GM23338 (cell line): ENCODE measurements around the gene MAPK6.

Experiments
- EZH2 ChIP-seq: fragments of 200-600 bp; sonication (generic); IDR thresholded peaks from one replicate; pipeline ENCODE4 v1.8.0; 2017; ENCODE audit warnings: antibody characterized with exemption, mild to moderate bottlenecking, low read depth; ENCODE audit not compliant: unreplicated experiment
- POLR2AphosphoS5 ChIP-seq: IDR thresholded peaks from 2 replicates; pipeline ENCODE4 v1.6.1; 2016; ENCODE audit warnings: antibody characterized with exemption, low read depth
- ZNF114 ChIP-seq: fragments of 250-450 bp; sonication (Bioruptor Pico); IDR thresholded peaks from 2 replicates; pipeline ENCODE4 v1.5.0; 2020; ENCODE audit warnings: mild to moderate bottlenecking, moderate library complexity
- TF ChIP-seq, protein P1 (sequence below), 2 experiments: fragments of 200-600 bp in 1 of 2; sonication (generic) in 1 of 2; conservative IDR thresholded peaks; 2 replicates each; pipeline versions ENCODE4 v1.5.1 to v1.6.1; 2016 to 2017; ENCODE audit warnings: antibody characterized with exemption in 2 of 2, low read depth in 2 of 2, mild to moderate bottlenecking in 2 of 2, moderate library complexity in 1 of 2
- TF ChIP-seq, protein P2 (sequence below): IDR thresholded peaks from one replicate; pipeline ENCODE4 v1.6.1; 2018; ENCODE audit warnings: antibody characterized with exemption; ENCODE audit not compliant: unreplicated experiment

DNA sequence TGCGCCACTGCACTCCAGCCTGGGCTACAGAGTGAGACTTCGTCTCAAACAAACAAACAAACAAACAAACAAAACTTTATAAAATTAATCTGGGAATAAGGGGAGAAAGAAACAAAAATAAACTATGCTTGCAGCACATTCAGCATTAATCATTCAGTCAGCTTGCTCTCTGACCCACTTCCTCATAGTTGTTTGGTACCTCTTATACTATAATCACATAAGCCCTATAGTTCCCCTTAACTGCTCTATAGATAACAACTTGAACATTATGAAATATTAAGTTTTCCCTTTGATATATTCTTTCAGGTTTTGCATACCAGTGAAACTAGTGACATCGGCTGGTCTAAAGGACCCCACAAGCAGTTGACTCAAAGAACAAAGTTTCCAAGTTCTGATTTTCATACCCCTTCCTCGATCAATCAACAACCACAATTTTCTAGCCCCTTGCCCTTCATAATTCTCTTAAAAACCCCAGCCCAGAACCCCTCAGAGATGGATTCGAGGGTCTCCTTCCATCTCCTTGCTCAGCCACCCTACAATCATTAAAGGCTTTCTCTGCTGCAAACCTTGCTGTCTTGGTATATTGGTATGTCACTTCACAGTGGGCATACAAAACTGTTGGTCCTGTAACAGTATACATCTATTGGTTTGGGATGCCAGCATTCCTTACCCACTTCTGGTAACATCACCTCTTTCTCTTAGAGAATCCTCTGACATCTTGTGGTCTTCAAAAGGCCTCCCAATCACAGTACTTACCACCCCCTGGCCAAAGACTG, 67.2 kb downstream of the MAPK6 start:
- TF ChIP-seq, protein P1, sequence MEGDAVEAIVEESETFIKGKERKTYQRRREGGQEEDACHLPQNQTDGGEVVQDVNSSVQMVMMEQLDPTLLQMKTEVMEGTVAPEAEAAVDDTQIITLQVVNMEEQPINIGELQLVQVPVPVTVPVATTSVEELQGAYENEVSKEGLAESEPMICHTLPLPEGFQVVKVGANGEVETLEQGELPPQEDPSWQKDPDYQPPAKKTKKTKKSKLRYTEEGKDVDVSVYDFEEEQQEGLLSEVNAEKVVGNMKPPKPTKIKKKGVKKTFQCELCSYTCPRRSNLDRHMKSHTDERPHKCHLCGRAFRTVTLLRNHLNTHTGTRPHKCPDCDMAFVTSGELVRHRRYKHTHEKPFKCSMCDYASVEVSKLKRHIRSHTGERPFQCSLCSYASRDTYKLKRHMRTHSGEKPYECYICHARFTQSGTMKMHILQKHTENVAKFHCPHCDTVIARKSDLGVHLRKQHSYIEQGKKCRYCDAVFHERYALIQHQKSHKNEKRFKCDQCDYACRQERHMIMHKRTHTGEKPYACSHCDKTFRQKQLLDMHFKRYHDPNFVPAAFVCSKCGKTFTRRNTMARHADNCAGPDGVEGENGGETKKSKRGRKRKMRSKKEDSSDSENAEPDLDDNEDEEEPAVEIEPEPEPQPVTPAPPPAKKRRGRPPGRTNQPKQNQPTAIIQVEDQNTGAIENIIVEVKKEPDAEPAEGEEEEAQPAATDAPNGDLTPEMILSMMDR (conservative IDR thresholded peaks at IDR 0.05; ENCODE audit: low read depth in 2 of 2): no peak
- TF ChIP-seq POLR2AphosphoS5: no peak
- TF ChIP-seq ZNF114 (CRISPR knock-in tag): no peak
- no peak for TF ChIP-seq EZH2
- TF ChIP-seq, protein P2, sequence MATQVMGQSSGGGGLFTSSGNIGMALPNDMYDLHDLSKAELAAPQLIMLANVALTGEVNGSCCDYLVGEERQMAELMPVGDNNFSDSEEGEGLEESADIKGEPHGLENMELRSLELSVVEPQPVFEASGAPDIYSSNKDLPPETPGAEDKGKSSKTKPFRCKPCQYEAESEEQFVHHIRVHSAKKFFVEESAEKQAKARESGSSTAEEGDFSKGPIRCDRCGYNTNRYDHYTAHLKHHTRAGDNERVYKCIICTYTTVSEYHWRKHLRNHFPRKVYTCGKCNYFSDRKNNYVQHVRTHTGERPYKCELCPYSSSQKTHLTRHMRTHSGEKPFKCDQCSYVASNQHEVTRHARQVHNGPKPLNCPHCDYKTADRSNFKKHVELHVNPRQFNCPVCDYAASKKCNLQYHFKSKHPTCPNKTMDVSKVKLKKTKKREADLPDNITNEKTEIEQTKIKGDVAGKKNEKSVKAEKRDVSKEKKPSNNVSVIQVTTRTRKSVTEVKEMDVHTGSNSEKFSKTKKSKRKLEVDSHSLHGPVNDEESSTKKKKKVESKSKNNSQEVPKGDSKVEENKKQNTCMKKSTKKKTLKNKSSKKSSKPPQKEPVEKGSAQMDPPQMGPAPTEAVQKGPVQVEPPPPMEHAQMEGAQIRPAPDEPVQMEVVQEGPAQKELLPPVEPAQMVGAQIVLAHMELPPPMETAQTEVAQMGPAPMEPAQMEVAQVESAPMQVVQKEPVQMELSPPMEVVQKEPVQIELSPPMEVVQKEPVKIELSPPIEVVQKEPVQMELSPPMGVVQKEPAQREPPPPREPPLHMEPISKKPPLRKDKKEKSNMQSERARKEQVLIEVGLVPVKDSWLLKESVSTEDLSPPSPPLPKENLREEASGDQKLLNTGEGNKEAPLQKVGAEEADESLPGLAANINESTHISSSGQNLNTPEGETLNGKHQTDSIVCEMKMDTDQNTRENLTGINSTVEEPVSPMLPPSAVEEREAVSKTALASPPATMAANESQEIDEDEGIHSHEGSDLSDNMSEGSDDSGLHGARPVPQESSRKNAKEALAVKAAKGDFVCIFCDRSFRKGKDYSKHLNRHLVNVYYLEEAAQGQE: no peak
